K562 (cell line): ENCODE data around the gene SEPTIN8. TPM values are rescaled to one million over a fixed set of nuclear protein-coding genes. Genes with fewer than 3 reads are reported as not detected.

Experiments used
- CBX2 ChIP-seq: fragments of 200-600 bp; sonication (generic); IDR thresholded peaks from one replicate; pipeline ENCODE4 v1.6.1; 2012; ENCODE audit warnings: mild to moderate bottlenecking, low read length, inconsistent platforms; ENCODE audit not compliant: insufficient read depth, poor library complexity, severe bottlenecking
- CTBP1 ChIP-seq: fragments of 450-650 bp; IDR thresholded peaks from 2 replicates; pipeline ENCODE4 v1.6.1; 2016; ENCODE audit warnings: borderline replicate concordance
- DPF2 ChIP-seq: fragments of 450-650 bp; IDR thresholded peaks from 2 replicates; pipeline ENCODE4 v1.6.1; 2016
- HDAC1 ChIP-seq, 2 experiments: fragments of 450-650 bp; IDR thresholded peaks; 2 replicates each; pipeline ENCODE4 v1.6.1; 2016 to 2017; ENCODE audit warnings: inconsistent platforms in 1 of 2, mild to moderate bottlenecking in 1 of 2, moderate library complexity in 1 of 2
- IRF9 ChIP-seq: fragments of 450-650 bp; IDR thresholded peaks from 2 replicates; pipeline ENCODE4 v1.6.1; 2016; ENCODE audit warnings: missing biosample characterization, missing genetic modification characterization
- MAX ChIP-seq: sonication (generic); formaldehyde crosslinking; IDR thresholded peaks from 2 replicates; pipeline ENCODE4 v1.9.0; 2022; ENCODE audit warnings: mild to moderate bottlenecking, missing genetic modification reagents
- NR2C1 ChIP-seq, 2 experiments: fragments of 450-650 bp; IDR thresholded peaks; 2 replicates each; pipeline ENCODE4 v1.6.1; 2017; ENCODE audit warnings: mild to moderate bottlenecking in 2 of 2, antibody characterized with exemption in 1 of 2, inconsistent platforms in 1 of 2, missing compliant biosample characterization in 1 of 2, missing genetic modification characterization in 1 of 2
- RBM15 ChIP-seq: fragments of 200-400 bp; formaldehyde crosslinking; IDR thresholded peaks from 2 replicates; pipeline ENCODE4 v1.6.1; 2018; ENCODE audit warnings: mild to moderate bottlenecking, low read length, moderate library complexity; ENCODE audit not compliant: insufficient read depth
- ZBTB1 ChIP-seq: sonication (generic); formaldehyde crosslinking; IDR thresholded peaks from 2 replicates; pipeline ENCODE4 v1.8.1; 2023; ENCODE audit warnings: missing genetic modification reagents, low read depth, mild to moderate bottlenecking, borderline replicate concordance
- ZKSCAN1 ChIP-seq: fragments of 150-350 bp; IDR thresholded peaks from 2 replicates; pipeline ENCODE4 v1.6.1; 2016; ENCODE audit warnings: low read depth, low read length
- ZNF165 ChIP-seq: fragments of 250-450 bp; sonication (Bioruptor Pico); IDR thresholded peaks from 2 replicates; pipeline ENCODE4 v1.4.0; 2020; ENCODE audit warnings: borderline replicate concordance
- ZNF253 ChIP-seq: fragments of 250-450 bp; sonication (Bioruptor Pico); conservative IDR thresholded peaks from 2 replicates; pipeline ENCODE4 v1.6.1; 2021; ENCODE audit warnings: mild to moderate bottlenecking
- ZNF384 ChIP-seq: IDR thresholded peaks from 2 replicates; pipeline ENCODE4 v1.6.1; 2012; ENCODE audit warnings: low read depth, low read length, improper control_type of control experiment
- polyA plus RNA-seq, 8 experiments: library from polyadenylated mRNA; depleted of rRNA in 4 of 8; stranded (reverse) in 5 of 8; unstranded in 3 of 8; fragments of >200 nt; fragmentation: Nextera tagmentation in 2 of 8; fragmentation: Illumina TruSeq in 1 of 8; extraction: Ambion mirVana in 2 of 8; extraction: Trizol in 1 of 8; gene quantifications; 2 replicates each; pipeline versions ENCODE4 v1.2.1 to v1.2.3, GENCODE V29; 2011 to 2014; ENCODE audit warnings: inconsistent platforms in 1 of 8, missing spikeins in 1 of 8
- total RNA-seq, 7 experiments: library from RNA; depleted of rRNA in 6 of 7; stranded (reverse); fragments of >200 nt in 6 of 7; fragmentation: Illumina TruSeq in 2 of 7; extraction: Trizol in 2 of 7; gene quantifications; 2 replicates each; pipeline versions ENCODE4 v1.2.1 to v1.2.3, GENCODE V29; 2011 to 2021; ENCODE audit warnings: low replicate concordance in 1 of 7
- TF ChIP-seq, protein P1 (sequence below): fragments of 250-450 bp; sonication (Bioruptor Pico); IDR thresholded peaks from 2 replicates; pipeline ENCODE4 v1.4.0; 2020; ENCODE audit warnings: mild to moderate bottlenecking, moderate library complexity
- TF ChIP-seq, protein P2 (sequence below): fragments of 200-400 bp; formaldehyde crosslinking; IDR thresholded peaks from 2 replicates; pipeline ENCODE4 v1.6.1; 2017; ENCODE audit warnings: mild to moderate bottlenecking, low read depth, low read length, moderate library complexity
- TF ChIP-seq, protein P3 (sequence below): fragments of 450-650 bp; IDR thresholded peaks from 2 replicates; pipeline ENCODE4 v1.6.1; 2017; ENCODE audit warnings: antibody characterized with exemption
- TF ChIP-seq, protein P4 (sequence below): fragments of 250-450 bp; sonication (Bioruptor Pico); IDR thresholded peaks from 2 replicates; pipeline ENCODE4 v1.4.0; 2020; ENCODE audit warnings: mild to moderate bottlenecking, moderate library complexity

SEPTIN8 gene
- total and polyA plus RNA-seq, 9 of the 15 experiments (the other 6 are each of a cell fraction or from before 2014, with no cell fraction given), result 19.3 to 142 (median 101) TPM

DNA sequence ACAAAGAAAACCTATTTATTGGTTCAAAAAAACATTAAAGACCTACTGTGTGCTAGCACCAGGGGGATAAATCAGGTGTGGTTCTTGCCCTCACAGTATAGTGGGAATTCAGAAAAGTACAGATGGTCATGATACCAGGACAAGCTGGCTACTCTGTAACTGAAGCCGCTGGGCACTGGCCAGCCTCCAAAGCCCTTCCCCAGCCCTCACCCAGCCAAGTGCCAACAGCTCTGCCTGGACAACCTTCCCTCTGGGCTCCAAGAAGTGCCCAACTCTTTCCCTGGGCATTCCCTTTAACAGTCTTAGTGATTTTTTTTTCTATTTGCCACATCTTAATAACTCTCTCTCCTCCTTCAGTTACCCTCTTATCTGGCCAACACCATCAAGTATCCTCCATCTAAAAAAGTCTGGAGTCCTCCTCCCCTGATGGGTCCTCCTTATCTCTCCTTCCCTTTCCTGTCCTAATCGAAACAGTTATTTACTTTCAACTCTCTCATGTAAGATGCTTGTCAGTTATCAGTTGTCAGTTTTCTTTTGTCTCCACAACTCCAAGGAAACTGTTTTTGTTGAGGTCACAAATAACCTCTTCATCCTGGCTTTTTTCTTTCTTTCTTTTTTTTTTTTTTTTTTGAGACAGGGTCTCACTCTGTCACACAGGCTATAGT, 13.3 kb upstream of the SEPTIN8 start (continued):
- TF ChIP-seq, protein P1, sequence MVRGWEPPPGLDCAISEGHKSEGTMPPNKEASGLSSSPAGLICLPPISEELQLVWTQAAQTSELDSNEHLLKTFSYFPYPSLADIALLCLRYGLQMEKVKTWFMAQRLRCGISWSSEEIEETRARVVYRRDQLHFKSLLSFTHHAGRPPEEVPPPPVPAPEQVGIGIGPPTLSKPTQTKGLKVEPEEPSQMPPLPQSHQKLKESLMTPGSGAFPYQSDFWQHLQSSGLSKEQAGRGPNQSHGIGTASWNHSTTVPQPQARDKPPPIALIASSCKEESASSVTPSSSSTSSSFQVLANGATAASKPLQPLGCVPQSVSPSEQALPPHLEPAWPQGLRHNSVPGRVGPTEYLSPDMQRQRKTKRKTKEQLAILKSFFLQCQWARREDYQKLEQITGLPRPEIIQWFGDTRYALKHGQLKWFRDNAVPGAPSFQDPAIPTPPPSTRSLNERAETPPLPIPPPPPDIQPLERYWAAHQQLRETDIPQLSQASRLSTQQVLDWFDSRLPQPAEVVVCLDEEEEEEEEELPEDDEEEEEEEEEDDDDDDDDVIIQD, result no peak
- TF ChIP-seq RBM15 (no peak), MAX (no peak), NR2C1 (IDR thresholded peaks at IDR 0.05) (no peak), NR2C1 (tag; IDR thresholded peaks at IDR 0.05) (no peak), ZNF384 (no peak), DPF2 (peak; percentile 85), ZNF253 (CRISPR knock-in tag) (no peak), ZNF165 (CRISPR knock-in tag) (no peak), HDAC1 (IDR thresholded peaks at IDR 0.05) (peak; percentile 42 to 76; a peak in 2 of 4 replicates), ZKSCAN1 (peak; percentile 87), ZBTB1 (CRISPR knock-in tag) (no peak), CBX2 (no peak), IRF9 (tag) (no peak), CTBP1 (peak; percentile 74; the same call in 1 of the 2 replicates)
- TF ChIP-seq, protein P2, sequence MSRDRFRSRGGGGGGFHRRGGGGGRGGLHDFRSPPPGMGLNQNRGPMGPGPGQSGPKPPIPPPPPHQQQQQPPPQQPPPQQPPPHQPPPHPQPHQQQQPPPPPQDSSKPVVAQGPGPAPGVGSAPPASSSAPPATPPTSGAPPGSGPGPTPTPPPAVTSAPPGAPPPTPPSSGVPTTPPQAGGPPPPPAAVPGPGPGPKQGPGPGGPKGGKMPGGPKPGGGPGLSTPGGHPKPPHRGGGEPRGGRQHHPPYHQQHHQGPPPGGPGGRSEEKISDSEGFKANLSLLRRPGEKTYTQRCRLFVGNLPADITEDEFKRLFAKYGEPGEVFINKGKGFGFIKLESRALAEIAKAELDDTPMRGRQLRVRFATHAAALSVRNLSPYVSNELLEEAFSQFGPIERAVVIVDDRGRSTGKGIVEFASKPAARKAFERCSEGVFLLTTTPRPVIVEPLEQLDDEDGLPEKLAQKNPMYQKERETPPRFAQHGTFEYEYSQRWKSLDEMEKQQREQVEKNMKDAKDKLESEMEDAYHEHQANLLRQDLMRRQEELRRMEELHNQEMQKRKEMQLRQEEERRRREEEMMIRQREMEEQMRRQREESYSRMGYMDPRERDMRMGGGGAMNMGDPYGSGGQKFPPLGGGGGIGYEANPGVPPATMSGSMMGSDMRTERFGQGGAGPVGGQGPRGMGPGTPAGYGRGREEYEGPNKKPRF, result no peak
- TF ChIP-seq, protein P3, sequence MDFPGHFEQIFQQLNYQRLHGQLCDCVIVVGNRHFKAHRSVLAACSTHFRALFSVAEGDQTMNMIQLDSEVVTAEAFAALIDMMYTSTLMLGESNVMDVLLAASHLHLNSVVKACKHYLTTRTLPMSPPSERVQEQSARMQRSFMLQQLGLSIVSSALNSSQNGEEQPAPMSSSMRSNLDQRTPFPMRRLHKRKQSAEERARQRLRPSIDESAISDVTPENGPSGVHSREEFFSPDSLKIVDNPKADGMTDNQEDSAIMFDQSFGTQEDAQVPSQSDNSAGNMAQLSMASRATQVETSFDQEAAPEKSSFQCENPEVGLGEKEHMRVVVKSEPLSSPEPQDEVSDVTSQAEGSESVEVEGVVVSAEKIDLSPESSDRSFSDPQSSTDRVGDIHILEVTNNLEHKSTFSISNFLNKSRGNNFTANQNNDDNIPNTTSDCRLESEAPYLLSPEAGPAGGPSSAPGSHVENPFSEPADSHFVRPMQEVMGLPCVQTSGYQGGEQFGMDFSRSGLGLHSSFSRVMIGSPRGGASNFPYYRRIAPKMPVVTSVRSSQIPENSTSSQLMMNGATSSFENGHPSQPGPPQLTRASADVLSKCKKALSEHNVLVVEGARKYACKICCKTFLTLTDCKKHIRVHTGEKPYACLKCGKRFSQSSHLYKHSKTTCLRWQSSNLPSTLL, result no peak
- TF ChIP-seq, protein P4, sequence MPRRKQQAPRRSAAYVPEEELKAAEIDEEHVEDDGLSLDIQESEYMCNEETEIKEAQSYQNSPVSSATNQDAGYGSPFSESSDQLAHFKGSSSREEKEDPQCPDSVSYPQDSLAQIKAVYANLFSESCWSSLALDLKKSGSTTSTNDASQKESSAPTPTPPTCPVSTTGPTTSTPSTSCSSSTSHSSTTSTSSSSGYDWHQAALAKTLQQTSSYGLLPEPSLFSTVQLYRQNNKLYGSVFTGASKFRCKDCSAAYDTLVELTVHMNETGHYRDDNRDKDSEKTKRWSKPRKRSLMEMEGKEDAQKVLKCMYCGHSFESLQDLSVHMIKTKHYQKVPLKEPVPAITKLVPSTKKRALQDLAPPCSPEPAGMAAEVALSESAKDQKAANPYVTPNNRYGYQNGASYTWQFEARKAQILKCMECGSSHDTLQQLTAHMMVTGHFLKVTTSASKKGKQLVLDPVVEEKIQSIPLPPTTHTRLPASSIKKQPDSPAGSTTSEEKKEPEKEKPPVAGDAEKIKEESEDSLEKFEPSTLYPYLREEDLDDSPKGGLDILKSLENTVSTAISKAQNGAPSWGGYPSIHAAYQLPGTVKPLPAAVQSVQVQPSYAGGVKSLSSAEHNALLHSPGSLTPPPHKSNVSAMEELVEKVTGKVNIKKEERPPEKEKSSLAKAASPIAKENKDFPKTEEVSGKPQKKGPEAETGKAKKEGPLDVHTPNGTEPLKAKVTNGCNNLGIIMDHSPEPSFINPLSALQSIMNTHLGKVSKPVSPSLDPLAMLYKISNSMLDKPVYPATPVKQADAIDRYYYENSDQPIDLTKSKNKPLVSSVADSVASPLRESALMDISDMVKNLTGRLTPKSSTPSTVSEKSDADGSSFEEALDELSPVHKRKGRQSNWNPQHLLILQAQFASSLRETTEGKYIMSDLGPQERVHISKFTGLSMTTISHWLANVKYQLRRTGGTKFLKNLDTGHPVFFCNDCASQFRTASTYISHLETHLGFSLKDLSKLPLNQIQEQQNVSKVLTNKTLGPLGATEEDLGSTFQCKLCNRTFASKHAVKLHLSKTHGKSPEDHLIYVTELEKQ, result no peak
